H9 (cell line): Measurements from ENCODE around the gene TMEM117. TPM values are rescaled to one million over a fixed set of nuclear protein-coding genes. Genes with fewer than 3 reads are reported as not detected.

Experiments used
- DNase-seq: peaks from one replicate; pipeline ENCODE4 v3.0.0-alpha.2; 2017
- H2AFZ ChIP-seq: one replicate; pipeline ENCODE4 v1.6.1; 2013; ENCODE audit warnings: mild to moderate bottlenecking, low read length, control low read depth, moderate library complexity
- H2AK5ac ChIP-seq: 2 replicates; pipeline ENCODE4 v1.6.1; 2013; ENCODE audit warnings: low read length, control low read depth, mixed read lengths; ENCODE audit not compliant: insufficient read length
- H2BK120ac ChIP-seq: one replicate; pipeline ENCODE4 v1.6.1; 2013; ENCODE audit warnings: low read depth, mild to moderate bottlenecking, low read length, control low read depth, inconsistent platforms; ENCODE audit not compliant: poor library complexity, severe bottlenecking
- H2BK12ac ChIP-seq: 2 replicates; pipeline ENCODE4 v1.6.1; 2013; ENCODE audit warnings: low read length, control low read depth, mixed read lengths, low read depth; ENCODE audit not compliant: insufficient read length
- H2BK15ac ChIP-seq: 2 replicates; pipeline ENCODE4 v1.6.1; 2013; ENCODE audit warnings: low read depth, low read length, control low read depth
- H2BK20ac ChIP-seq: one replicate; pipeline ENCODE4 v1.6.1; 2013; ENCODE audit warnings: low read depth, mild to moderate bottlenecking, low read length, control low read depth, inconsistent platforms; ENCODE audit not compliant: poor library complexity, severe bottlenecking
- H2BK5ac ChIP-seq: 2 replicates; pipeline ENCODE4 v1.6.1; 2013; ENCODE audit warnings: low read length, control low read depth, mixed read lengths; ENCODE audit not compliant: insufficient read length
- H3K14ac ChIP-seq: 2 replicates; pipeline ENCODE4 v1.6.1; 2013; ENCODE audit warnings: low read length, control low read depth; ENCODE audit not compliant: insufficient read depth
- H3K18ac ChIP-seq: 2 replicates; pipeline ENCODE4 v1.6.1; 2013; ENCODE audit warnings: low read depth, mild to moderate bottlenecking, mixed read lengths, low read length, control low read depth; ENCODE audit not compliant: insufficient read length
- H3K23ac ChIP-seq: 2 replicates; pipeline ENCODE4 v1.6.1; 2013; ENCODE audit warnings: low read length, control low read depth, mixed read lengths, low read depth; ENCODE audit not compliant: insufficient read length
- H3K23me2 ChIP-seq: 2 replicates; pipeline ENCODE4 v1.6.1; 2013; ENCODE audit warnings: low read depth, mild to moderate bottlenecking, mixed read lengths, low read length, control low read depth; ENCODE audit not compliant: insufficient read length, poor library complexity, severe bottlenecking
- H3K27ac ChIP-seq: 2 replicates; pipeline ENCODE4 v1.5.1; 2013; ENCODE audit warnings: low read length, control low read depth, mixed read lengths, low read depth; ENCODE audit not compliant: insufficient read length
- H3K27me3 ChIP-seq: 2 replicates; pipeline ENCODE4 v1.6.1; 2013; ENCODE audit warnings: low read length, control low read depth, inconsistent platforms; ENCODE audit not compliant: insufficient read depth
- H3K4ac ChIP-seq: 2 replicates; pipeline ENCODE4 v1.6.1; 2013; ENCODE audit warnings: low read depth, mild to moderate bottlenecking, control low read depth, inconsistent platforms, low read length, moderate library complexity
- H3K4me1 ChIP-seq: 2 replicates; pipeline ENCODE4 v1.6.1; 2013; ENCODE audit warnings: low read length, control low read depth, inconsistent platforms; ENCODE audit not compliant: insufficient read depth
- H3K4me2 ChIP-seq: 2 replicates; pipeline ENCODE4 v1.6.1; 2013; ENCODE audit warnings: low read length, control low read depth, mixed read lengths; ENCODE audit not compliant: insufficient read length, insufficient read depth
- H3K56ac ChIP-seq: 2 replicates; pipeline ENCODE4 v1.6.1; 2013; ENCODE audit warnings: low read depth, mild to moderate bottlenecking, mixed read lengths, low read length, control low read depth; ENCODE audit not compliant: insufficient read length
- H3K79me1 ChIP-seq: 2 replicates; pipeline ENCODE4 v1.6.1; 2013; ENCODE audit warnings: low read depth, mild to moderate bottlenecking, moderate library complexity, low read length, control low read depth, inconsistent platforms; ENCODE audit not compliant: insufficient read depth, poor library complexity, severe bottlenecking
- H3K79me2 ChIP-seq: 2 replicates; pipeline ENCODE4 v1.6.1; 2013; ENCODE audit warnings: low read length, control low read depth, inconsistent platforms; ENCODE audit not compliant: insufficient read depth
- H3K9ac ChIP-seq: 2 replicates; pipeline ENCODE4 v1.6.1; 2013; ENCODE audit warnings: low read length, control low read depth, mixed read lengths; ENCODE audit not compliant: insufficient read length; ENCODE audit errors: extremely low read depth
- H3K9me3 ChIP-seq: one replicate; pipeline ENCODE4 v1.6.1; 2013; ENCODE audit warnings: low read depth, low read length, inconsistent platforms; ENCODE audit not compliant: control insufficient read depth
- H3T11ph ChIP-seq: one replicate; pipeline ENCODE4 v1.6.1; 2013; ENCODE audit warnings: mild to moderate bottlenecking, low read length, control low read depth, inconsistent platforms
- H4K20me1 ChIP-seq: one replicate; pipeline ENCODE4 v1.6.1; 2013; ENCODE audit not compliant: control insufficient read depth, insufficient read length, insufficient read depth
- H4K5ac ChIP-seq: 2 replicates; pipeline ENCODE4 v1.6.1; 2013; ENCODE audit warnings: low read depth, mild to moderate bottlenecking, mixed read lengths, low read length, control low read depth; ENCODE audit not compliant: insufficient read length
- H4K8ac ChIP-seq: replicated peaks from 2 replicates; pipeline ENCODE4 v1.6.1; 2013; ENCODE audit warnings: low read length, control low read depth, mixed read lengths, low read depth; ENCODE audit not compliant: insufficient read length
- H4K91ac ChIP-seq: 2 replicates; pipeline ENCODE4 v1.6.1; 2013; ENCODE audit warnings: low read depth, mild to moderate bottlenecking, moderate library complexity, mixed read lengths, low read length, control low read depth; ENCODE audit not compliant: insufficient read length
- H3K27ac Mint-ChIP-seq, 3 experiments: 2 replicates in 2 of 3; 3 replicates in 1 of 3; pipeline ENCODE4 v1.8.0; 2020 to 2021; ENCODE audit warnings: mixed read lengths in 3 of 3, mild to moderate bottlenecking in 1 of 3, moderate library complexity in 1 of 3
- H3K27me3 Mint-ChIP-seq: 2 replicates; pipeline ENCODE4 v1.8.0; 2021; ENCODE audit warnings: low read depth, mild to moderate bottlenecking, moderate library complexity, mixed read lengths
- H3K36me3 Mint-ChIP-seq, 3 experiments: 2 replicates in 2 of 3; 3 replicates in 1 of 3; pipeline ENCODE4 v1.8.0; 2020 to 2021; ENCODE audit warnings: low read depth in 3 of 3, mixed read lengths in 3 of 3; ENCODE audit not compliant: insufficient read depth in 1 of 3
- H3K4me1 Mint-ChIP-seq, 2 experiments: 2 replicates each; pipeline ENCODE4 v1.8.0; 2020; ENCODE audit warnings: mixed read lengths in 2 of 2
- H3K4me3 Mint-ChIP-seq, 2 experiments: 2 replicates in 1 of 2; 3 replicates in 1 of 2; pipeline ENCODE4 v1.8.0; 2020 to 2021; ENCODE audit warnings: mild to moderate bottlenecking in 2 of 2, mixed read lengths in 2 of 2, moderate library complexity in 1 of 2
- H3K9me3 Mint-ChIP-seq, 2 experiments: 2 replicates in 1 of 2; 3 replicates in 1 of 2; pipeline ENCODE4 v1.8.0; 2020; ENCODE audit warnings: mild to moderate bottlenecking in 2 of 2, mixed read lengths in 2 of 2, moderate library complexity in 1 of 2
- WGBS: extraction: QIAGEN DNeasy Blood & Tissue Kit; methylation state at CpG from one replicate; pipeline ENCODE4 v1.1.7; 2013; ENCODE audit warnings: missing lambda C conversion rate, low lambda C conversion rate, mixed read lengths; ENCODE audit not compliant: insufficient read length; ENCODE audit errors: extremely low coverage; 5-methylcytosine and 5-hydroxymethylcytosine counted together
- total RNA-seq: library from RNA; stranded (reverse); gene quantifications from 2 replicates; pipeline ENCODE4 v1.2.1, GENCODE V29; 2021
- TF ChIP-seq, protein P1 (sequence below): fragments of 200-600 bp; sonication (generic); conservative IDR thresholded peaks from 3 replicates; pipeline ENCODE4 v1.8.0; 2021; ENCODE audit warnings: antibody characterized with exemption, mild to moderate bottlenecking

The TMEM117 gene
- total RNA-seq, 1 experiment from 2014 or later = 1.7 TPM

DNA sequence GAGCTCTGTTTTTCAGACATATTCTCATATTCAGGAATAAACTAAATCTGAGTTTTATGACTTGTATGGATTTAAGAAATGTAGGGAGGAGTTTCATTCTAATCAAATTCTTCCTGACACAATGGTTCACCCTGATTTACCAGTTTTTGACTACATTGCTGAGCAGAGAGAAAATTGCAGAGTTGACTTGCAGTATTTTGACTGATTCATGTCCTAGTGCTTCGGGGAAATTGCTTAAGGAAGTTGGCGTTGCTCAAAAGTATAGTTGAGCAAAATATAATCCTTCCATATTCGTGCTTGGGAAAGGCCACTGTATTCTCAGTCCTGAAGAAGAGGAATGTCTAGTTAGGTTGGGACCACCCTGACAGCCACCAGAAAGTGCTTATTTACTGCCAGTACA is 28.5 kb upstream of the TMEM117 start:
- Mint-ChIP-seq H3K4me3 (peak overlapping the region; percentile 98 to 100; a peak in 4 of 5 replicates), H3K36me3 (peaks cover 0 to 10% (median 6%) of the 10 kb centered on the region in 3 experiments; a peak in 6 of 7 replicates), H3K9me3 (no peaks in the 10 kb centered on the region; a peak in 1 of 5 replicates), H3K27ac (no peak overlapping the region), H3K4me1 (peaks cover 8 to 13% of the 10 kb centered on the region in 2 experiments), H3K27me3 (no peaks in the 10 kb centered on the region)
- Histone ChIP-seq H3K4me2 (no peak overlapping the region), H3K4me1 (no peaks in the 10 kb centered on the region), H4K20me1 (no peaks in the 10 kb centered on the region), H4K5ac (no peak overlapping the region), H2AFZ (no peak overlapping the region), H3T11ph (no peak overlapping the region), H3K9ac (no peak overlapping the region), H3K79me2 (no peaks in the 10 kb centered on the region; the same call in 1 of the 2 replicates), H2BK120ac (no peak overlapping the region), H3K27me3 (no peaks in the 10 kb centered on the region), H4K8ac (no peak overlapping the region), H2BK20ac (no peak overlapping the region), H3K9me3 (no peaks in the 10 kb centered on the region), H3K18ac (no peak overlapping the region), H2BK5ac (no peak overlapping the region), H3K27ac (no peak overlapping the region), H3K14ac (no peak overlapping the region), H3K56ac (no peak overlapping the region), H4K91ac (no peak overlapping the region), H2AK5ac (no peak overlapping the region), H3K4ac (no peak overlapping the region), H3K79me1 (no peaks in the 10 kb centered on the region), H2BK15ac (no peak overlapping the region), H3K23ac (no peak overlapping the region), H2BK12ac (no peak overlapping the region), H3K23me2 (no peaks in the 10 kb centered on the region)
- TF ChIP-seq, protein P1, sequence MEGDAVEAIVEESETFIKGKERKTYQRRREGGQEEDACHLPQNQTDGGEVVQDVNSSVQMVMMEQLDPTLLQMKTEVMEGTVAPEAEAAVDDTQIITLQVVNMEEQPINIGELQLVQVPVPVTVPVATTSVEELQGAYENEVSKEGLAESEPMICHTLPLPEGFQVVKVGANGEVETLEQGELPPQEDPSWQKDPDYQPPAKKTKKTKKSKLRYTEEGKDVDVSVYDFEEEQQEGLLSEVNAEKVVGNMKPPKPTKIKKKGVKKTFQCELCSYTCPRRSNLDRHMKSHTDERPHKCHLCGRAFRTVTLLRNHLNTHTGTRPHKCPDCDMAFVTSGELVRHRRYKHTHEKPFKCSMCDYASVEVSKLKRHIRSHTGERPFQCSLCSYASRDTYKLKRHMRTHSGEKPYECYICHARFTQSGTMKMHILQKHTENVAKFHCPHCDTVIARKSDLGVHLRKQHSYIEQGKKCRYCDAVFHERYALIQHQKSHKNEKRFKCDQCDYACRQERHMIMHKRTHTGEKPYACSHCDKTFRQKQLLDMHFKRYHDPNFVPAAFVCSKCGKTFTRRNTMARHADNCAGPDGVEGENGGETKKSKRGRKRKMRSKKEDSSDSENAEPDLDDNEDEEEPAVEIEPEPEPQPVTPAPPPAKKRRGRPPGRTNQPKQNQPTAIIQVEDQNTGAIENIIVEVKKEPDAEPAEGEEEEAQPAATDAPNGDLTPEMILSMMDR = no peak
- WGBS = no CpG with 5 or more reads among the region's 3 CpGs
- no peak for DNase-seq
